Left colon (tissue), 2 donors: Measurements from ENCODE around the gene ICAM3. TPM values are rescaled to one million over a fixed set of nuclear protein-coding genes. Genes with fewer than 3 reads are reported as not detected.

Source experiments
- ATAC-seq: fragments of 200-7000 bp; cut with Tn5 transposase; one replicate; pipeline ENCODE4 v1.9.1; 2020; ENCODE audit warnings: mild to moderate bottlenecking, moderate library complexity
- DNase-seq, 2 donors: peaks; one replicate each; pipeline ENCODE4 v3.0.0-alpha.2; 2020
- intact Hi-C, 2 donors: fragments of 100-400 bp; cut with DNase I in 1 of 2; cut with micrococcal nuclease in 1 of 2; formaldehyde crosslinking; loops; one replicate each; pipeline versions ENCODE4 v1.11.2 to v1.14.0; 2022; cut with DNase I, micrococcal nuclease
- total RNA-seq, 2 donors: library from RNA; stranded (reverse); fragmentation: NEBNext Ultra II Directional; extraction: Animal tissue kit (Norgen Biotek cat#: 25700); gene quantifications; one replicate each; pipeline ENCODE4 v1.2.1, GENCODE V29; 2021
- donor health status: DM: no; HTN: no; CAD: no.
- donor health status: DM: yes; HTN: yes; CAD: no.

Gene ICAM3
- total RNA-seq, 2 donors from 2014 or later: 29.8 to 30.6 TPM

GRCh38 chr19:10325732-10326131 is 13.7 kb downstream of the ICAM3 start:
- intact Hi-C loops: no loop called here
- no peak for ATAC-seq
- DNase-seq: no peak

GRCh38 chr19:10321874-10322835 is 17.3 kb downstream of the ICAM3 start:
- peak; percentile 89 to 90 for DNase-seq
- intact Hi-C loops: no loop called here
- ATAC-seq: peak; percentile 88

GRCh38 chr19:10321417-10321797 is 18.0 kb downstream of the ICAM3 start:
- ATAC-seq (peak; percentile 89), DNase-seq (peak; percentile 87 to 90)
- intact Hi-C loops: no loop called here

GRCh38 chr19:10320602-10321416 is 18.6 kb downstream of the ICAM3 start:
- no peak for ATAC-seq
- intact Hi-C loops: no loop called here
- no peak for DNase-seq

- intact Hi-C loops: no loop called here
- DNase-seq (no peak), ATAC-seq (no peak)
Observed at GRCh38 chr19:10318807-10319682, 20.4 kb downstream of the ICAM3 start.

GRCh38 chr19:10317857-10318462 is 21.5 kb downstream of the ICAM3 start:
- intact Hi-C loops: no loop called here
- ATAC-seq (no peak), DNase-seq (no peak)

- DNase-seq (no peak), ATAC-seq (no peak)
- intact Hi-C loops: no loop called here
Observed at GRCh38 chr19:10317045-10317856, 22.2 kb downstream of the ICAM3 start.

- no peak for DNase-seq
- peak; percentile 12 for ATAC-seq
- intact Hi-C loops: no loop called here
Observed at GRCh38 chr19:10316229-10317044, 23.0 kb downstream of the ICAM3 start.

GRCh38 chr19:10315335-10316214 is 23.8 kb downstream of the ICAM3 start, which contains the start of gene FDX2:
Gene FDX2 (minus strand): TSS chr19:10316015. CDS start chr19:10315996, 19 bp downstream.
- peak; percentile 91 for ATAC-seq
- intact Hi-C loops: no loop called here
- DNase-seq: peak; percentile 86 to 94

GRCh38 chr19:10309423-10309822 is 30.0 kb downstream of the ICAM3 start, which contains the start of gene ZGLP1:
Gene ZGLP1 (minus strand): TSS chr19:10309815.
- ATAC-seq (no peak), DNase-seq (no peak)
- intact Hi-C loops: no loop called here

GRCh38 chr19:10306327-10306726 is 33.1 kb downstream of the ICAM3 start:
- intact Hi-C loops: no loop called here
- ATAC-seq (no peak), DNase-seq (no peak)

- intact Hi-C loops: no loop called here
- no peak for ATAC-seq
- DNase-seq: no peak
Observed at GRCh38 chr19:10305139-10305806, 34.2 kb downstream of the ICAM3 start.

GRCh38 chr19:10299545-10300458 is 39.6 kb downstream of the ICAM3 start:
- intact Hi-C loops: no loop called here
- ATAC-seq: no peak
- no peak for DNase-seq
